Stimulated activated CD8-positive, alpha-beta memory T cell treated with anti-CD3 and anti-CD28 coated beads, Interleukin-12 subunit alpha, Interleukin-12 subunit beta, amount 100 ng/mL, for 24 hours (primary cell): ENCODE data around the gene CCDC170.

Experiments used
- DNase-seq: peaks from one replicate; pipeline ENCODE4 v3.0.0-alpha.2; 2020; ENCODE audit errors: extremely low read depth

Gene CCDC170

DNA sequence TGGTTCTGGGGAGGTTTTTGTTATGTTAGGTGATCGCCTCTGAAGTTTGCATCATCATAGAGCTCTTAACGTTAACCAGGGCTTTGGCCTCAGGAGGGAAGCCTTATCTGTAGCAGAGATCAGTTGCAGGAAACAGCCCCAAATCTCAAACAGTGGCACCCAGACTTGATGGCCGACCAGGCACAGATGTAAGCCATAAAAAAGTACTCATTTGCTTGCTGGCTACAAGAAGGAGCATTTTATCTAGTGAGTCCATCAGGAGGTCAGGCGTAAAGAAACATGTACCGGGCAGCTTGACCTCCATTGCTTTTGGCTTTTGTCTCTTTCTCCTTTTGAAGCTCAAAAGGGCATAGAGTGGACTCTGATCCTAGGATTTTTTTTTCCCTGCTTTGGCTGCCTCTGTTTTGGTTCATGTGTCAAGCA, 122.3 kb downstream of the CCDC170 start:
- DNase-seq: no peak

DNA sequence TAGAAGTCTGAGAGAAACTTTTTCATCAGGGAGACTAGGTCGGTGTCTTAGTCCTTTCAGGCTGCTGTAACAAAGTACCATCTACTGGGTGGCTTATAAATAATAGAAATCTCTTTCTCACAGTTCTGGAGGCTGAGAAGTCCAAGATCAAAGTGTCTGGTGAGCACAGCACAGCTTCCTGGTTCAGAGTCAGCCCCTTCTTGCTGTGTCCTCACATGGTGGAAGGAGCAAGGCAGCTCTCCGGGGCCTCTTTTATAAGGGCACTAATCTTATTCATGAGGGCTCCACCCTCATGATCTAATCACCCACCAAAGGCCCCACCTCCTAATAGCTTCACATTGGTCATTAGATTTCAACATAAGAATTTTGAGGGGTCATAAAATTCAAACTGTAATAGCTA, 122.8 kb downstream of the CCDC170 start:
- DNase-seq: no peak

DNA sequence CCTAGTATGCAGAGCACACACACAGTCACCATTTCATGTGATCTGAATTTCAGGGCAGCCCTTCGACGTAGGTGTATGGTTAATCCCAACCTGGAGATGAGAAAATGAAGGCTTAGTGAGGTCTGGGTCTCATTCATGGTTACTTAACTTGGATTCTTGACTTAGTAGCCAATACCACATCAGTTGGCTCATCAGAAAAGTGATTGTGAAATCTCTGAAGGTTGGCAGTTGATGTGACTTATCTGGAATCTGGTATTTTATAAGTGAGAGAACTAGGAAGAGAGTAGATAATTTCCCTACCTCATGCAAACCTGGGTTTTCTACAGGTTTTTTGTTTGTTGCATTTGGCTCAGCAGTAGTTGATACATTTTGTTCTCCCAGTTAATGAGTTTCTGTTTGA, 123.7 kb downstream of the CCDC170 start:
- DNase-seq: no peak

DNA sequence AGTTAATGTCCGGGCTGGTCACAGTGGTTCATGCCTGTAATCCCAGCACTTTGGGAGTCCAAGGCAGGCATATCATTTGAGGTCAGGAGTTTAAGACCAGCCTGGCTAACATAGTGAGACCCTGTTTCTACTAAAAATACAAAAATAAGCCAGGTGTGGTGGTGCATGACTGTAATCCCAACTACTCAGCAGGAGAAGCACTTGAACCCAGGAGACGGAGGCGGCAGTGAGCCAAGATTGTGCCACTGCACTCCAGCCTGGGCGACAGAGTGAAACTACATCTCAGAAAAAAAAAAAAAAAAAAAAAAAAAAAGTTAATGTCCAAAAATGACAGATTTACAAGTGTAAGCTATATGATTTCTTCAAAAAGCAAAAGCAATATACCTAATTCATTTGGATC, 124.9 kb downstream of the CCDC170 start:
- no peak for DNase-seq

DNA sequence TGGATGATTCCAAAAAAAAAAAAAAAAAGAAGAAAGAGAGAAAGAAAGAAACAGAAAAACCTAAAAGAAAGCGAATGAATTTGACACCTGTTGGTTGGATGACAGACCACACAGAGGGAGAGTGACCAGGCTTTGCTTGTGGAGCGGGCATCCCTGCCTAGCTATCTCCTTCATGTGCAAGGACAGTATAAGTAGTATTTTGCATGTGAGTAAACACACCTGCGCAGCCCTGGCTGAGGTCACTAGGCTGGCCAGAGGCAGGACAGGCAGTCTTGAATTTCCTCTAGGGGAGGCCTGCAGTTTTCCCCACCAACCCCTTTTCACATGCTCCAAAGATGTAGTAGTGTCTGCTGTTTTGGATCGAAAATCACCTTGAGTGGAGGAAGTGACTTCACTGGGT, 126.4 kb downstream of the CCDC170 start:
- no peak for DNase-seq

DNA sequence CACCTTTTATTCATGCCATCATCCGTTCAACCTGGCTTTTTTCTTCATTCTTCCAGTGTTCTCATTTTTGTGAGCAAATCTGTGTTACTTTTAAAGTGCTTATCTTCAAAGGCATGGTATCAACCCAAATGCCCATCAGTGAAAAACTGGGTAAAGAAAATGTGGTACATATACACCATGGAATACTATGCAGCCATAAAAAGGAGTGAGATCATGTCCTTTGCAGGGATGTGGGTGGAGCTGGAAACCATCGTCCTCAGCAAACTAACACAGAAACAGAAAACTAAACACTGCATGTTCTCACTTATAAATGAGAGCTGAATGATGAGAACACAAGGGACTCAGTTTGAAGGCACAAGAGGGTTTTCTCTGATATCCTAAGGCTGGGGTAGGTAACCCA, 130.3 kb downstream of the CCDC170 start:
- no peak for DNase-seq

DNA sequence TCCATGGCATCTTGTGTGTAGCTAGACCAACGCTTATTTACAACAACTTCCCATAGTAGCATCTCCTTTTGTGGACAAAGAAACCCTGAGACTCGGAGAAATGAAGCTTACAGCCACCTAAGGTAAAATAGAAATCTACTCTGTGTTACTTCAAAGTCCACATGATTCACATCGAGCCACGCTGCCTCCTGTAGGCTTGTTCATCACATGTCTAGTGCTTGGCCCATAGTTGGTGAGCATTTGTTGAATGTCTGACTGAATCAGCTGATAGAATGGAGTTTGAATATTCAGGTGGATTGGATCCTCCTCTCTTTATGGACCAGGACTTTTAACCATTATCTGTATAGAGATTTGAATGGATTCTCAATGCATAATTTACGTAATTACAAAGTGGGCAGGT, 130.7 kb downstream of the CCDC170 start:
- no peak for DNase-seq

DNA sequence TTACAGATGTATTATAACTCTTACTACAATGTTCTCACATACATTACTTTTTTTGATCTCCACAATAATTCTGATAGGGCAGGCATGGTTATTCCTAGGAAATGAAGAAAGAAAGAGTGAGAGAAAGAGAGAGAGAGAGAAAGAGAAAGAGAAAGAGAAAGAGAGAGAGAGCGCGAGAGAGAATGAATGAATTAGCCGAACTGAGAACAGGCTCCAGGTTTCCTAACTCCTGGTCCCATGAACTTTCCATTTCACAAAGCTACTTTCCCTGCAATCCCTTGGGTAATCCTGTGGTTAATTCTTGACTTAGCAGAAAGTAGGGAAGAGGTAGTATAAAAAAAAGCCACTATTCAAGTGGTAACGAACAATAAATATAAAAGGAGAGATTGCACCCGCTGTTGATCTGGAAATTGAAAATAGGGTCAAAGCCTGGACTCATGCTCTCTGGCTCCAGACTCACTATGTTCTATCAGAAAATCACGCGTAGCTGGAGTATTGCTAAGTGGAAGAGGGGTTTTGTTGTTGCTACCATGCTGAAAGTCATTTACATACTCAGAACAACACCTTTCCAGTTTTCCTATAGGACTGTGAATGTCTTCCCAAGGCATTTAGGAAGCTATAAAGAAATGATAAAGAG, 131.2 kb downstream of the CCDC170 start:
- no peak for DNase-seq

DNA sequence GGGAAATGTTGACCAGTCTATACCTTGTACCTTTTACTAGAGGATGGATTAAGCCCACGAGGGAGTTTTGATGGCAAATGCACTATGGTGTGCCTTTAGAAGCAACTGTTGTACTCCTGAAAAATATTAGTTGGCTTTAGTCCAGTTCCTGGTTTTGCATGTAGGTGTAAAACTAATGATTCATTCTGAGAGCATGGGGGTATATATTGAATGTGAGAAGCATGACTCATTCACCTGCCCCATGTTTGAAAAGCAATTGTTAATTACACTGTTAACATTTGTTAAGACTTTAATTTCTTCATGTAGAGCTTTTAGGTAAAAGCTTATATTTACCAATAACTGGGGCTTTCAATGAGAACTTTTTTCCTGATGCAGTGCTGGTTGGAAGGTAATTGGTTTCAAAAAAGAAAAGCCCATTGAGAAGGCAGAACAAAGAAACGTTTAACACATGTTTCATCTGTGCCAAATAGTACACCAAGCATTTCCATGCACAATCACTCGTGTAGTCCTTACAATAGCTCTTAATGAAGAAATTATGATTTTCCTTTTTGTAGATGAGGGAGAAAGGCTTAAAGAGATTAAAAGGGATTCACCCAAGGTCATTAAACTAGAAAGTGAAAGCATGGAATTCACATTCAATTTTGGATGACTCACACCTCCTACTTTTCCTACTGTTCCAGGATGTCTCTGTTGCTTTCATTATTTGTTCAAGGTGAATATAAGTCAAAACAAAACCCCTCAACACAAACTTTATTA, 134.1 kb downstream of the CCDC170 start:
- DNase-seq: no peak

DNA sequence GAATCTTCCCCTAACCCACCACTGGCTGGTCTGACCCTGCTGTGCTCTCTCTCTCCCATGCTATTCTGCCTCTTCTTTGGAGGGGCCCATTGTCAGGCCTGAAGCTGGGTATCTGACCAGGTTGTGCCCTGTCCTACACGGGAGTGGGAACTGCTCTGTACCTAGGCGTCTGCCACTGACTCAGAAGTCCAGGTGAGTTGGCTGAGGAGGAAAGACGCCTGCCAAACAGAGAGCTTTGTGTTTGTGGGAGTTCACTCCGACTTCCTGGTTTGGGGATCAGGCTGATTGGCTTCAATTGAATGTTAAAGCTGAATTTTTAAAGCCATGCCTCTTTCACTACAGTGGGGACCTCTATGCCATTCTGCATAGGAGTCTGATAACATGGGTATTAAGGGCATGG, 136.0 kb downstream of the CCDC170 start:
- no peak for DNase-seq

DNA sequence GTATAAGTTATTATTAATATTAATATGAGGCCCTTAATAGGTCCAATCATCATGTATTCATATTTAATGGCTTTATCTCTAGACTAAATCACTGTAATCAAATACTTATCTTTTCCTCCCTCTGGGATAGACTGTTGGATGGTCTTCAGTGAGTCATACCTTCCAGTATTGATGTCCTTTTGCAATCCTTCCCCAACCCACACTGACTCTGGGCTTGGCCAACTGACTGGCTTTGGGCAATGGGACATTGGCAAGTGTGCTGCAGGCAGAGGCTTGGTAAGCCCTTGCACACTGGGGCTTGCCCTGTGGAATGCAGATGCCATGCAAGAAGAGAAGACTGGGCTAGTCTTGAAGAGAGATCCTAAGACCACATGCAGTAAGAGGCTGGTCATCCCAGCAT, 136.6 kb downstream of the CCDC170 start:
- DNase-seq: no peak

DNA sequence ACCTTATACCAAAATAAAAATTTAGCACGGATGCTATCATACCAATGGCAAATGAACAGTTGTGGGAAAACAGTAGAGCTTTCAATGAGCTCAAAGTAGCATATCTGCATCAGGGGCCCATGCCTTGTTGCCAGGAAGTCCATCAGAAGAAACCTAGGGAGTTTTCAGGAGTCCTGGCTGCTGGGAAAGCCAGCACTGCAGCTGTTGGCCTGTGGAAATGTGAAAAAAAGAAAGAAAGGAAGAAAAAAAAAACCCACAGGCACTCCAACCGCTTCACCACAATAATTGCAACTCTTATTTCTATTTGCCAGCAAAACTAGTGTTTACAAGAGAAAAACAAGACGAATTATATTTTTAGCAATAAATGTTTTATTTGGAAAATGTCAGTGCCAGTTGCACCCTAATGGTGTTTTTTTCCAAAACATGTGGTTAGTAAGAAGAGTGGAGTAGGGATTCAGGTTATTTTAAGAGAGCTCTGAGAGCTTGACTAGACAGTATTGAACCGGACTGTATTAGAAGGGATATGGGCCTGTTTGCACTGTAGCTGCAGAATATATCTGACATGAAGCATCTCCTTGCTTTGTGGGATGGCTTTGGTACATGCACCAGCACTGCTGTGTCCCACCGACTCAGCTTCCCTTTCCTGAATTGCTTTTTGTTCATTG, 137.3 kb downstream of the CCDC170 start:
- no peak for DNase-seq

DNA sequence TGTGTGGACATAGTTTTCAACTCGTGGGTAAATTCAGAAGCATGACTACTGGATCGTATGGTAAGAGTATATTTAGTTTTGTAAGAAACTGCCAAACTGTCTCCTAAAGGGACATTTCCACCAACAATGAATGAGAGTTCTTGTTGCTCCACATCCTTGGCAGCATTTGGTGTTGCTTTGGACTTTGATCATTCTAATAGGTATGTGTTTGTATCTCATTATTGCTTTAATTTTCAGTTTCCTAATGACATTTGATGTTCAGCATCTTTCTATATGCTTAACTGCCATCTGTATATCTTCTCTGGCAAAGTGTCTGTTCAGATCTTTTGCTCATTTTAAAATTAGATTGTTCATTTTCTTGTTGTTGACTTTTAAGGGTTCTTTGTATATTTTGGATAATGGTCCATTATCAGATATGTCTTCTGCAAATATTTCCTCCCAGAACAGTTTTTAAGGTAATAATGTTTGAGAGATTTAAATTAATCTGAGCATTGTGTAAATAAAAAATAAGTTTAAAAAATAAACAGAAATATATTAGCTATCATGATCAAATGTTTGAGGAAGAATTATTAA, 138.7 kb downstream of the CCDC170 start:
- DNase-seq: no peak

DNA sequence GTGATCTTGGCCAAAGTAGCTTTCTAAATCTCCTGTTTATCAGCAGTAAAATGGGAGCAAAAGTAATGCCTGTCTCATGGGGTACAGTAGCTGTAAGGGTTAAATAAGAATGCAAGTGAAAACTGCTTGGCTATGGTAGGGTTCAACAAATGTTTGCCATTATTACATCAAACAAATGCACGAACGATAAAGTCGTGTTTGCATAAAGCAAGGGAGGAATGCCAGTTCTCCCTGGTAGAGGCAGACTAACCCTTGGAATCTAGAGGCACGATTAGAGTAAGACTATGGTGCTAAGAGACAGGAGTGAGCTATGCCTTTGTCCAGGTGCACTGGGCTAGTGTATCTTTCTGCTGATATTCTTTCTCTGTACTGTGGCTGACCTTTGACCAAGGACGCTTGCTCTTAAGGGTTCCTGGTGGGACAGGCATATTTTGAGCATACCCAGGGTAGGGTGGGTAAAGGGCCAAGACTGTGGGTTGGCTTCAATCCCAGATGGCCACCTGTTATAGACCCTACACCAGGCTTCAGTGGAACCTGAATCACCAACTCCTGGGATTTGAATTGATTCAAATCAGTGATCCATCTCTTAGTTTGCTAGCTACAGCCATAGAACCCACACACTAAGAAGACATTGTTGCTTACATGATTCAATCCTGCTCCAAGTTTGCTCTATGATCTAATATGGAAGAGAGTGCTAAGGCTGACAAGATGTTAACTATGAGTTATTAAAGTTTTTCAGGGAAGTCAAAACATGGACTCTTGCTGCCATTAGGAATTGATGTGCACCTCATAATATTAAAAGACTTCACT, 139.9 kb downstream of the CCDC170 start:
- no peak for DNase-seq

DNA sequence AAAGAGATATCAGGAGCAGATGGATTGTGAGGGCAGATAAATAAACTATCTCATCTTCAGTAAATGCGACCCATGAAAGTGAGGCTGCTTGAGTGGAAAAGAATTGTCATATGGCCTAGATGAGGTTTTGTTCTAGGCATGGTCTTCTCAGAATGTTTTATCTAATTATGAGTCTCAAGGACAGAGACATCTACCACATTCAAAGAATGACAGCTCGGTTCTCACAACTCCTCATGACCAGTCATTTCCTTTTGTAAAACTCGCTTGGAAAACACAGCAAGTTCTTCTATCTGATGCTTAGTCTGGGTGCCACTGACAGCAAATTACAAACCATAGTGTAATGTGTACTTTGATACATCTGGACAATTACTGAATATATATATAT, 140.5 kb downstream of the CCDC170 start:
- DNase-seq: no peak

DNA sequence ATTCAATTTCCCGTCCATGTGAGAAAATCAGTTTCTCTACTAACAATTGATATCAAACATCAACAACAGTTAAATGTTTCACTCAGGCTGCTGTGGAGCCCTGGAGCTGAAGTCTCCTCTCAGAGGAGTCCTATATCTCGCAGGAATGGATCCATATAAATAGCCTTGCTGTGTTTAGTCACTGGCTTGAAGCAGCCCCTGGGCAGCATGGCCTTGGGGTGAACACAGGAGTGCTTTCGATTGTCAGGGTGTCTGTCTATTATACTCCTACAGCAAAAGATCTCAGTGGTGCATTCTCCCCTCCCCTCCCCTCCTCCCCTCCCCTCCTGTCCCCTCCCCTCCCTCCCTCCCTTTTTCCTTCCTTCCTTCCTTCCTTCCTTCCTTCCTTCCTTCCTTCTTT, 141.9 kb downstream of the CCDC170 start:
- no peak for DNase-seq

DNA sequence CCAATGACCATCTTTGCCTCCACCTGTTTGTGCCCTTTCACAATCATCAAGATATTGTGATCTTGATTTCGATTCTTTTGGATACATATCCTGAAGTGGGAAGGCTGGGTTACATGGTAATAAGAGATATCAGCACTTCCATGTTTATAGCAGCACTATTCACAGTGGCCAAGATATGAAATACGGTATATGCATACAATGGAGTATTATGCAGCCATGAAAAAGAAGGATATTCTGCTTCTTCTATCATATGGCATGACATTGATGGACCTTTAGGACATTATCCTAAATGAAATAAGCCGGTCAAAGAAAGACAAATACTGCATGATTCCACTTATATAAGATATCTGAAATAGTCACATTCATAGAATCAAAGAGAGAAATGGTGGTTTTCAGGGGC, 144.0 kb downstream of the CCDC170 start:
- DNase-seq: no peak

DNA sequence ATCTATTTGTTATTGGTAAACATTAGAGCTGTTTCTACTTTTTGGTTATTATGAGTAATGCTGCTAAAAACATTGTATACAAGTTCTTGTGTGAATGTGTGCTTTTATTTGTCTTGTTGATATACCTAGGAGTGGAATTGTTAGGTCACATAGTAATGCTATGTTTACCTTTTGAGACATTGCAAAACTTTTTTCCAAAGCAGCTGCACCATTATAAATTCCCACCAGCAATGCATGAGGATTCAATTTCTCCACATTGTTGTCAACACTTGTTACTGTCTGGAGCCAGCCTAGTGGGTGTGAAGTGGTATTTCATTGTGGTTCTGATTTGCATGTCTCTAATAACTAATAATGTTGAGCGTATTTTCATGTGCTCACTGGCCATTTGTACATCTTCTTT, 145.9 kb downstream of the CCDC170 start:
- no peak for DNase-seq

DNA sequence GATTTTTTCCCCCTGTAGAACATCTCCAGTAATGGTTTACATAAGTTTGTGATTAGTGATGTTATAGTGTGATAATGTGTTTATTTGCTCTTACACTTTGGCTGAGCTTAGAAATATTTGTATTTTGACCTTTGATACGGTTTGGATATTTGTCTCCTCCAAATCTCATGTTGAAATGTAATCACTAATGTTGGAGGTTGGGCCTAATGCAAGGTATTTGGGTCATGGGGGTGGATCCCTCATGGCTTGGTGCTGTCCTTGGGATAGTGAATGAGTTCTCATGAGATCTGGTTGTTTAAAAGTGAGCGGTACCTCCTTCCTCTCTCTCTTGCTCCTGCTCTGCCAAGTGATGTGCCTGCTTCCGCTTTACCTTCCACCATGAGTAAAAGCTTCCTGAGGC, 147.2 kb downstream of the CCDC170 start:
- DNase-seq: no peak

DNA sequence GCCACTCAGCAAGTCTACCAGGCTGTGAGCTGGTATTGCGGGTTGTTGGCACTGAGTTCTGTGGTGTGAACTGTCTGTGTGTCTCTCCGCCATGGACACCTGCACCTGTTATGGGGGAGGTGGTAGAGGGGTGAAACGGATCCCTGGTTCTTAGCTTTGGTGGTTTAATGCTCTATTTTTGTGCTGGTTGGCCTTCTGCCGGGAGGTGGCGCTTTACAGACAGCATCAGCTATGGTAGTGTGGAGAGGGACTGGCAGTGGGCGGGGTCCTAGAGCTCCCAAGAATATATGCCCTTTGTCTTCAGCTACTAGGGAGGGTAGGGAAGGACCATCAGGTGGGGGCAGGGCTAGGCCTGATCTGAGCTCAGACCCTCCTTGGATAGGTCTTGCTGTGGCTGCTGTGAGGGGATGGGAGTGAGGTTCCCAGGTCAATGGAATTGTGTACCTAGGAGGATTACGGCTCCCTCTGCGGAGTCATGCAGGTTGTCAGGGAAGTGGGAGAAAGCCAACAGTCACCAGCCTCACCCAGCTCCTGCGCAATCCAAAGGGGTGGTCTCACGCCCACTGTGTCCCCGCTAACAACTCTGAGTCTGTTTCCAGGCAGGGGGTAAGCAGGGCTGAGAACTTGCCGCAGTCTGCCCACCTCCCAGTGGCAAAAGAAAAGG, 154.3 kb downstream of the CCDC170 start:
- no peak for DNase-seq

DNA sequence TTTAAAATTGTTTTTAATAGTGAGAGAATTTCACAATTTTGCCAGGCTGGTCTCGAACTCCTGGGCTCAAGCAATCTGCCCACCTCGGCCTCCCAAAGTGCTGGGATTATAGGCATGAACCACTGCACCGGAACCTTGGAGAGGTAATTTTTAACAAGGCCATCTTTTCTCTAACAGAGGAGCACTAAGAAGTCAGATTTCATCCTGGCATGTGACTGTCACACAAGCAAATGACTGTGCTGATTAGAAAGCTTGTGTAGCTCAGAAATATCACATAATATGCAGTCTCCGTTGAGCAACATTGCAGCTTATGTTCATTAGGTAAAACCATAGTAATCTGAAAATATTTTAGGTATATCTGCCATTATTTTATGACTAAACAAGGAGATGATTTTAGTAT, 156.0 kb downstream of the CCDC170 start:
- no peak for DNase-seq

DNA sequence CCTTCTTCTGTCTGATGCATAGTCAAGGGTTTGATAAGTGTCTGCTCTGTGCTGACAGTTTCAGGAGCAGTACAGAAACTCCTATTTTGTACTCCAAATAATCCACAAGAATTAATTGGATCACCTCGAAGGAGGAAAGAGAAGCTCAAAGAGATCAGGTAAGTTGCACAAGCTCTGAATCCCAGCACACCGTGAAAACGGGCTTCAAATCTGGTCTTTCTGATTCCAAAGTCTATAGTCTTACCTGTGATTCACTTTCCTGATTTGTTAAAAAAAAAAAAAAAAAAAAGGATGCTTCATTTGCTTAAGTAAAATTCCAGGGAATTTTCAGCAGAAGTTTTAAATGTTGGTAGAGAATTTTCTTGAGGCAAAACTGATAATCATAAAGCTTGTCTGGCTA, 157.8 kb downstream of the CCDC170 start:
- no peak for DNase-seq
